ENCODE measurements around the gene CLIC3. TPM values are rescaled to one million over a fixed set of nuclear protein-coding genes. Genes with fewer than 3 reads are reported as not detected.

The CLIC3 gene
- total RNA-seq, 4 donors from 2014 or later, result 2.5 to 3.8 TPM; not detected in 2

DNA sequence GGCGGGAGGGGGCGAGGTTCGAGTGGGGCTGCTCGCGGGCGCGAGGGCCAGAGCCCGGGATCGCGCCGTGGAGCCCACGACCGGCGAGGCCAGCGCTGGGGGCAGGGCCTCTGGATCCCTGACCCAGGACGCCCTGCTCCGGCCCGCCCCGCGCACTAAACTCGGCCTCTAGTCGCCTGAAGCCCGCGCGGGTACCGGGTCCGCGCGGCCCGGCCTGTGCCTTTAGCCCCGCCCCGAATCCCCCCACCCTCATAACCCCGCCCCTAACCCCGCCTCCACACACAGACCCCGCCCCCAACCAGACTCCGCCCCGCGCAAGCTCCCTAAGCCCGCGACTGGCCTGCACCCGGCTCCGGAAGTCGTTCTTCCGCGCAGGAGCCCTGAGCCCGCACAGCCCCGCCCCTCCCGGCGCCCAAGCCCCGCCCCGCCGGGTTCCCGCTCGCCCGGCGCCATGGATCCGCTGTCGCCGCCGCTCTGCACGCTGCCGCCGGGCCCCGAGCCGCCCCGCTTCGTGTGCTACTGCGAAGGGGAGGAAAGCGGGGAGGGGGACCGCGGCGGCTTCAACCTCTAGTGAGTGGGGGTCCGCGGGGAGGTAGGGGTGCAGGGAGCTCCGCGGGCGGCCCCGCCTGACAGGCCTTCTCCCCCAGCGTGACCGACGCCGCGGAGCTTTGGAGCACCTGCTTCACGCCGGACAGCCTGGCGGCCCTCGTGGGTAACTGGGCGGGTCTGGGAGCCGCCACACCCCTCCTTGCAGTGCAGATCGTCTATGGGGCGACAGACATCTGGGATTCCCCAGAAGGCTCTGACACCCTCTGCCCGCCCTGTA lies 4.2 kb downstream of the CLIC3 start, which contains the start of gene PAXX:
PAXX (plus strand) TSS at position 430 of the 826 bp plus-strand sequence; CDS start at position 452, 22 bp downstream.
- H3K4me3 ChIP-seq, result peak within 1 kb of the TSS; percentile 64 to 79 (median 66)
- no peaks in the 10 kb centered on the region for H3K36me3 ChIP-seq
- H3K9me3 ChIP-seq, result no peaks in the 10 kb centered on the region
- peak within 1 kb of the TSS; percentile 93 to 96 (median 94) for H3K27ac ChIP-seq
- intact Hi-C loops (cut with DNase I; ENCODE audit: low total_unique reads) (no loop called here), in situ Hi-C loops (cut with MboI; ENCODE audit: low pct_ligation_motif_present in 1 of 4, low pct_unique_long_range_greater_than_20kb in 1 of 4, low sequenced_read_pairs in 3 of 4) (no loop called here)
- H3K4me1 ChIP-seq, result peaks cover 26 to 52% (median 43%) of the 10 kb centered on the region in 4 donors
- peaks cover 28% of the 10 kb centered on the region for H3K27me3 ChIP-seq
- 1% methylated on average over 20 of the region's 92 CpGs; no CpG with 5 or more reads in 1 of the 2 donors for WGBS, 2 donors (ENCODE audit: low coverage in 1 of 2)
- TF ChIP-seq, protein P1, sequence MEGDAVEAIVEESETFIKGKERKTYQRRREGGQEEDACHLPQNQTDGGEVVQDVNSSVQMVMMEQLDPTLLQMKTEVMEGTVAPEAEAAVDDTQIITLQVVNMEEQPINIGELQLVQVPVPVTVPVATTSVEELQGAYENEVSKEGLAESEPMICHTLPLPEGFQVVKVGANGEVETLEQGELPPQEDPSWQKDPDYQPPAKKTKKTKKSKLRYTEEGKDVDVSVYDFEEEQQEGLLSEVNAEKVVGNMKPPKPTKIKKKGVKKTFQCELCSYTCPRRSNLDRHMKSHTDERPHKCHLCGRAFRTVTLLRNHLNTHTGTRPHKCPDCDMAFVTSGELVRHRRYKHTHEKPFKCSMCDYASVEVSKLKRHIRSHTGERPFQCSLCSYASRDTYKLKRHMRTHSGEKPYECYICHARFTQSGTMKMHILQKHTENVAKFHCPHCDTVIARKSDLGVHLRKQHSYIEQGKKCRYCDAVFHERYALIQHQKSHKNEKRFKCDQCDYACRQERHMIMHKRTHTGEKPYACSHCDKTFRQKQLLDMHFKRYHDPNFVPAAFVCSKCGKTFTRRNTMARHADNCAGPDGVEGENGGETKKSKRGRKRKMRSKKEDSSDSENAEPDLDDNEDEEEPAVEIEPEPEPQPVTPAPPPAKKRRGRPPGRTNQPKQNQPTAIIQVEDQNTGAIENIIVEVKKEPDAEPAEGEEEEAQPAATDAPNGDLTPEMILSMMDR (IDR thresholded peaks at IDR 0.05), result peak in 1 of 5 experiments; percentile 22
- TF ChIP-seq POLR2AphosphoS5 (IDR thresholded peaks at IDR 0.05) (peak in 1 of 3 donors; percentile 66), POLR2A (IDR thresholded peaks at IDR 0.05) (peak; percentile 18), EP300 (IDR thresholded peaks at IDR 0.05; ENCODE audit: low read depth) (no peak)
- DNase-seq, result peak; percentile 96

DNA sequence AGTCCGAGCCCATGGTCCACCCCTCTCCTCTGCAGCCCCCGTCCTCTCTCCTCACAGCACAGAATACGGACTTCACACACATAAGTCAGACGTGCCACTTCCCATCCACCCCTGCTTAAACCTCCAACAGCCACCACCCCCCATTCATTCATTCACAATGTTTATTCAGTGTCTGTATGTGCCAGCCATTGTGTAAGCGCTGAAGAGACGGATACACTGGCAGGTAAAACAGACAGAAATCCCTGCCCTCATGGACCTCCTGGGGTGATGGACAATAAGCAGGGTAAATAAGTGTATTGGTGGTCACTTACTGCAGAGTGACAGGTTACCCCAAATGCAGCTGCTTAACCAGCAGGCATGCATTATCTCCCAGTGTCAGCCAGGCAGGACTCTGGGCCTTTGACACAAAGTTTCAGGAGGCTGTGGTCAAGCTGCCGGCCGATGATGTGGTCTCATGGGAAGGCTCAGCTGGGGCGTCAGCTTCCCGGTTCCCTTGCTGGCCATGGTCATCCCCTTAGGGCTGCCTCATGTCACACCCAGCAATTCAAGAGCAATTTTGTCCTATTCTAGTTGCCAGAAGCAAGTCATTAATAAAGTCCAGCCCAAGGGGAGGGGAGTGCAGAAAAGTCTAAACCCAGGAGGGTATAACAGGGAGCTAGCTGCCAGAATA lies 6.0 kb downstream of the CLIC3 start:
- H3K27ac ChIP-seq, result no peak overlapping the region
- TF ChIP-seq, protein P1 (IDR thresholded peaks at IDR 0.05), result no peak
- no peak for TF ChIP-seq POLR2A (IDR thresholded peaks at IDR 0.05)
- no peak for TF ChIP-seq EP300 (IDR thresholded peaks at IDR 0.05; ENCODE audit: low read depth)
- TF ChIP-seq POLR2AphosphoS5 (IDR thresholded peaks at IDR 0.05), result no peak
- no peak for DNase-seq
- H3K9me3 ChIP-seq, result no peaks in the 10 kb centered on the region
- H3K36me3 ChIP-seq, result no peaks in the 10 kb centered on the region
- WGBS, 2 donors (ENCODE audit: low coverage in 1 of 2), result 50 to 70% methylated on average over 1 to 10 of the region's 10 CpGs
- peaks cover 9 to 33% (median 26%) of the 10 kb centered on the region in 4 donors for H3K4me1 ChIP-seq
- H3K27me3 ChIP-seq, result peaks cover 34% of the 10 kb centered on the region
- intact Hi-C loops (cut with DNase I; ENCODE audit: low total_unique reads), result no loop called here
- in situ Hi-C loops (cut with MboI; ENCODE audit: low pct_ligation_motif_present in 1 of 4, low pct_unique_long_range_greater_than_20kb in 1 of 4, low sequenced_read_pairs in 3 of 4), result no loop called here
- no peak overlapping the region for H3K4me3 ChIP-seq

DNA sequence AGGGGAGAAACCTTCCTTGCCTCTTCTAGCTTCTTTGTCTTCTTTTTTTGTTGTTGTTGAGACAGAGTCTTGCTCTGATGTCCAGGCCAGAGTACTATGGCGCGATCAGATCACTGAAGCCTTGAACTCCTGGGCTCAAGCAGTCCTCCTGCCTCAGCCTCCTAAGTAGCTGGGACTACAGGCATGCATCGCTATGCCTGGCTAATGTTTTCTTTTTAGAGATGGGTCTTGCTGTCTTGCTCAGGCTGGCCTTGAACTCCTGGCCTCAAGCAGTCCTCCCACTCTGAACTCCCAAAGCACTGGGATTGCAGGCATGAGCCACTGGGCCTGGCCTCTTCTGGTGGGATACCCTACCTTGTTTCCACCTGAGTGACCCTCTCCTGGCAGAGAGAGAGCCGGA lies 7.5 kb downstream of the CLIC3 start:
- Histone ChIP-seq H3K9me3 (no peaks in the 10 kb centered on the region), H3K4me1 (peaks cover 6 to 25% (median 14%) of the 10 kb centered on the region in 4 donors), H3K36me3 (no peaks in the 10 kb centered on the region), H3K4me3 (no peak overlapping the region), H3K27ac (no peak overlapping the region), H3K27me3 (peaks cover 36% of the 10 kb centered on the region)
- TF ChIP-seq POLR2A (IDR thresholded peaks at IDR 0.05) (no peak), EP300 (IDR thresholded peaks at IDR 0.05; ENCODE audit: low read depth) (no peak), POLR2AphosphoS5 (IDR thresholded peaks at IDR 0.05) (no peak)
- TF ChIP-seq, protein P1 (IDR thresholded peaks at IDR 0.05), result no peak
- WGBS, 2 donors (ENCODE audit: low coverage in 1 of 2), result 87% methylated on average over 4 of the region's 4 CpGs; no CpG with 5 or more reads in 1 of the 2 donors
- in situ Hi-C loops (cut with MboI; ENCODE audit: low pct_ligation_motif_present in 1 of 4, low pct_unique_long_range_greater_than_20kb in 1 of 4, low sequenced_read_pairs in 3 of 4) (no loop called here), intact Hi-C loops (cut with DNase I; ENCODE audit: low total_unique reads) (no loop called here)
- no peak for DNase-seq

DNA sequence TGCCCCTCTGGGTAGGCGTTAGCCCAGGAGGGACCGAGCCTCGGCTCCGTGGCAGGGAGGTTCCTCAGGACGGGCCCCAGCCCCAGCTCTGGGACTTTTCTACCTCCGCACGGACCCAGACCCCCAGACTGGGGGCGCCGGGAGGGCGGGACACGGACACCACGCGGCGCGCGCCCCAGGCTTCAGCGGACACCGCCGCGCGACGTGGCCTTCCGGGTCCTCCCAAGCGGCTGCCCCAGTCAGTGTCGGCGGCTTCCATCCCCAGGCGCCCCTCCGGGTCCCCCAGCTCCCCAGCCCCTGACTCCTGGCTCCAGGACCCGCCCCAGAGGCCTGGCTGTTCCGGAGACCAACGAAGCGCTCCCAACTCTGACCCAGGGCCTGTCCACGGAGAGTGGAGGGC lies 10.5 kb downstream of the CLIC3 start:
- no peak overlapping the region for H3K27ac ChIP-seq
- no peaks in the 10 kb centered on the region for H3K9me3 ChIP-seq
- no peak for DNase-seq
- peaks cover 0 to 5% (median 0%) of the 10 kb centered on the region in 4 donors for H3K4me1 ChIP-seq
- no peak overlapping the region for H3K4me3 ChIP-seq
- no peak for TF ChIP-seq EP300 (IDR thresholded peaks at IDR 0.05; ENCODE audit: low read depth)
- no peak for TF ChIP-seq POLR2A (IDR thresholded peaks at IDR 0.05)
- no peak for TF ChIP-seq POLR2AphosphoS5 (IDR thresholded peaks at IDR 0.05)
- TF ChIP-seq, protein P1 (IDR thresholded peaks at IDR 0.05), result no peak
- intact Hi-C loops (cut with DNase I; ENCODE audit: low total_unique reads), result no loop called here
- WGBS, 2 donors (ENCODE audit: low coverage in 1 of 2), result 43% methylated on average over 12 of the region's 33 CpGs; no CpG with 5 or more reads in 1 of the 2 donors
- peaks cover 45% of the 10 kb centered on the region for H3K27me3 ChIP-seq
- H3K36me3 ChIP-seq, result no peaks in the 10 kb centered on the region
- in situ Hi-C loops (cut with MboI; ENCODE audit: low pct_ligation_motif_present in 1 of 4, low pct_unique_long_range_greater_than_20kb in 1 of 4, low sequenced_read_pairs in 3 of 4), result no loop called here
